ENCODE data around the gene GLS2.

The GLS2 gene

DNA sequence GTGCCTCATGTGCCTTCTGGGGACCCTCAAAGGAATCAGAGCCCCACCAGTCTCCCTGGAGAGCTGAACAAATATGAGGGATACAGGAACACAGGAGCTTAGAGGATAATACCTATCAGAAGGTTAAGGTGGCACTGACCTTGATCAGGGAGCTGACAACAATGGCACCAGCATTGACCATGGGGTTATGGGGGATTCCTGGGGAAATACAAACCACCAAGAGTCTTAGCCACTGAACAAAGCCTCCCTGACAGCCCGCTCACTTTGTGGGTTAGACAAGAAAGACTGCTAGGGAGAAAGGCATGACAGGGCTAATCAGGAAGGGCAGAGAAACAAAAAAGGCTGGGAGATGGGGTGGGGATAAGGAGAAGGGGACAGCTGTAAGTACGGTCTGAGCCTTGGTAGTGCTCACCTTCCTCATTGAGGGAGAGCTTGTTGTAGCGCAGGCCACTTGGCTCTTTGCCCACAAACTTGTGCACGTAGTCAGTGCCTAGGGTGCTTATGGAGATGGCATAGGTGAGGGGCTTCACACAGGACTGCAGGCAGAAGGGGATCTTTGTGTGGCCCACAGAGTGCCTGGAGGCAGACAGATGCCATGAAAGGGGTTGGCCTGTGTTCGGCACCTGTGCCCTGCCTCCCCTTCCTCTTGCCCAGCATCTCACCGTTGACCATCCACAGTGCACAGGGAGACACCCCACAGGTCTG, 10.3 kb downstream of the GLS2 start:
- Mint-ChIP-seq H3K4me3 (no peak overlapping the region), H3K27me3 (no peaks in the 10 kb centered on the region)
- DNase-seq = no peak

DNA sequence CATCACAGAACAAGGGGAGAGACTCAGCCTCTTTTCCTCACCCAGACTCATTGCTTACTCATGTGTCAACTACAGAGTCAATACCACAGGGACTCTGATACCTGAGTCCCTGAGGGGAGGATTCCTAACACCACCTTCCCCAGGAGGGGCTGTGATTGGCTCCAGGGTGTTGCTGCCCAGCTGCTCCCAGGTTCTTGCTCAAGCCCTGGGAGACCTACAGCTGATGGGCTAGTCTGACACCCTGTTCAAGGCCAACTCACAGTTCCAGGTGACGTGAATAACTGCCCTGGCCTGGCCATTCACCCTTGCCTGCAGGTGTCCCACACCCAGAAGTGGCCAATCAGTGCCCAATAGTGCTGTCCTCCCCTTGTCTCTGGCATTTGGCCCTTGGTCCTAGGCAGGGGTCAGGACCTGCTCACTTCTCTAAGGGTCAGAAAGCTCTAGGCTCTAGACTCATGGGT, 11.0 kb downstream of the GLS2 start:
- H3K4me1 Mint-ChIP-seq (ENCODE audit: low read depth in 2 of 2) = peaks cover 0 to 4% of the 10 kb centered on the region in 2 donors
- no peaks in the 10 kb centered on the region for H3K9me3 Mint-ChIP-seq
- no peak for ATAC-seq (replicated peaks)

More for the DNA sequence above, 10.3 kb downstream of the GLS2 start:
- no peaks in the 10 kb centered on the region for H3K9me3 Mint-ChIP-seq
- peak overlapping the region in 1 of 2 donors; percentile 29 for H3K27ac Mint-ChIP-seq
- peaks cover 0 to 4% of the 10 kb centered on the region in 2 donors for H3K4me1 Mint-ChIP-seq (ENCODE audit: low read depth in 2 of 2)
- no peak for ATAC-seq (replicated peaks)
- H3K36me3 Mint-ChIP-seq (ENCODE audit: insufficient read depth) = no peaks in the 10 kb centered on the region

DNA sequence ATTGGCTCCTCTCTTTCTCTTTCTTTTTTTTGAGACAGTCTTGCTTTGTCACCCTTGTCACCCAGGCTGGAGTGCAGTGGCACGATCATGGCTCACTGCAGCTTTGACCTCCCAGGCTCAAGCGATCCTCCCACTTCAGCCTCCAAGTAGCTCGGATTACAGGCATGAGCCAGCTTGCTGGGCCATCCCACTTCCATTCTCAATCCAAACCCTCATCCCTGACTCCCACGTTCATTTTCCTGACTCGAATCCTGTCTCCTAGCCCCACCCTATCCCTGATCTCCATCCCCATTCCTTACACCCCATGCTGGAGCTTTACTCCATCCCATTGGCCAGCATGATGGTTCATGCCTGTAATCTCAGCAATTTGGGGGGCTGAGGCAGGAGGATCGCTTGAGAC, 11.8 kb downstream of the GLS2 start:
- peaks cover 0 to 6% of the 10 kb centered on the region in 2 donors for H3K4me1 Mint-ChIP-seq (ENCODE audit: low read depth in 2 of 2)
- no peak for DNase-seq
- peak overlapping the region in 1 of 2 donors; percentile 55 for H3K27ac Mint-ChIP-seq
- no peak for ATAC-seq (replicated peaks)
- no peaks in the 10 kb centered on the region for H3K9me3 Mint-ChIP-seq
- no peaks in the 10 kb centered on the region for H3K36me3 Mint-ChIP-seq (ENCODE audit: insufficient read depth)
- no peaks in the 10 kb centered on the region for H3K27me3 Mint-ChIP-seq
- no peak overlapping the region for H3K4me3 Mint-ChIP-seq

More for the DNA sequence above, 11.0 kb downstream of the GLS2 start:
- H3K27me3 Mint-ChIP-seq = no peaks in the 10 kb centered on the region
- no peaks in the 10 kb centered on the region for H3K36me3 Mint-ChIP-seq (ENCODE audit: insufficient read depth)
- H3K4me3 Mint-ChIP-seq = no peak overlapping the region
- no peak for DNase-seq
- peak overlapping the region in 1 of 2 donors; percentile 29 for H3K27ac Mint-ChIP-seq

DNA sequence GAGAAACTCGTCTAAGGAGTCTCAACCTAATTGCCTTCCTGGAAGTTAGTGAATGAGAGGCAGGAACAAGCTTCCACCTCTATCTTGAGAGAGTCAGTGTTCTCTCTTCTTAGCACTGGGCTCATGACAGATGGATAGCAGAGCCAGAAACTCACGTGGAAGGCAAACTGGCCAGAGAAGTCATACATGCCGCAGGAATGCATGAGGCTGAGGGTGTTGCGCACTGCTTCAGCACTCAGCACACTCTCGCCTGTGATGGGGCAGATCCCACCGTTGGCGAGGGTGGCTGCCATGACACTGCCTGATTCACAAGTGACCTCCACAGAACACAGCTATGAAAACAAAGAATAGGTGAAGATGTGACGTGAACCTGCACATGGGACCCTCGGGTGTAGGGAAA, 13.6 kb downstream of the GLS2 start:
- DNase-seq = no peak

DNA sequence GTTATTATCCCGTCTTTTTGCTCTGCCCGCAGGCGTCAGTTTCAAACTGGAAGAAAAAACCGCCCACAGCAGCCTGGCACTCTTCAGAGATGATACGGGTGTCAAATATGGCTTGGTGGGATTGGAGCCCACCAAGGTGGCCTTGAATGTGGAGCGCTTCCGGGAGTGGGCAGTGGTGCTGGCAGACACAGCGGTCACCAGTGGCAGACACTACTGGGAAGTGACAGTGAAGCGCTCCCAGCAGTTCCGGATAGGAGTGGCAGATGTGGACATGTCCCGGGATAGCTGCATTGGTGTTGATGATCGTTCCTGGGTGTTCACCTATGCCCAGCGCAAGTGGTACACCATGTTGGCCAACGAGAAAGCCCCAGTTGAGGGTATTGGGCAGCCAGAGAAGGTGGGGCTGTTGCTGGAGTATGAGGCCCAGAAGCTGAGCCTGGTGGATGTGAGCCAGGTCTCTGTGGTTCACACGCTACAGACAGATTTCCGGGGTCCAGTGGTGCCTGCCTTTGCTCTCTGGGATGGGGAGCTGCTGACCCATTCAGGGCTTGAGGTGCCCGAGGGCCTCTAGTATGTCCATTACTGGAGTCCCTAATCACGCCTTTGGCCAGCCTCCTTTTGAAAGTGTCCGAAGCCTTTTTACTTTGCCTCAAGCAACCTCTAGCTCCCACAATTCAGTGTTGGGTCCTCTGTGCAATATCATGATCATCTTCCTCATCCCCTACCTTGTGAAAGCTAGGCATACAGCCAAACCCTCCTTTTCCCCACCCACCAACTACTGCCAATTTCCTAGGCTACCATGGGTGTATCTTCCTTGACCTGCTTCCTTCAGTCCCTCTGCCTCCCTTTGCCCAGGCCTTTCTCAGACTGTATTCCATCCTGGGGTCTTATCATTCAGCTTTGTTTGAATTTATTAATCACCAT, 18.7 kb downstream of the GLS2 start:
- DNase-seq = no peak
- peaks cover 18 to 21% of the 10 kb centered on the region in 2 donors for H3K4me1 Mint-ChIP-seq (ENCODE audit: low read depth in 2 of 2)
- no peak for ATAC-seq (replicated peaks)
- H3K4me3 Mint-ChIP-seq = peak overlapping the region; percentile 94 to 95
- H3K36me3 Mint-ChIP-seq (ENCODE audit: insufficient read depth) = peaks cover 13% of the 10 kb centered on the region
- H3K9me3 Mint-ChIP-seq = no peaks in the 10 kb centered on the region
- peak overlapping the region; percentile 97 to 99 for H3K27ac Mint-ChIP-seq
- no peaks in the 10 kb centered on the region for H3K27me3 Mint-ChIP-seq

More for the DNA sequence above, 13.6 kb downstream of the GLS2 start:
- no peak overlapping the region for H3K27ac Mint-ChIP-seq
- no peaks in the 10 kb centered on the region for H3K9me3 Mint-ChIP-seq
- peaks cover 7 to 12% of the 10 kb centered on the region in 2 donors for H3K4me1 Mint-ChIP-seq (ENCODE audit: low read depth in 2 of 2)
- no peaks in the 10 kb centered on the region for H3K27me3 Mint-ChIP-seq
- H3K36me3 Mint-ChIP-seq (ENCODE audit: insufficient read depth) = no peaks in the 10 kb centered on the region
- no peak overlapping the region for H3K4me3 Mint-ChIP-seq
- ATAC-seq (replicated peaks) = no peak

DNA sequence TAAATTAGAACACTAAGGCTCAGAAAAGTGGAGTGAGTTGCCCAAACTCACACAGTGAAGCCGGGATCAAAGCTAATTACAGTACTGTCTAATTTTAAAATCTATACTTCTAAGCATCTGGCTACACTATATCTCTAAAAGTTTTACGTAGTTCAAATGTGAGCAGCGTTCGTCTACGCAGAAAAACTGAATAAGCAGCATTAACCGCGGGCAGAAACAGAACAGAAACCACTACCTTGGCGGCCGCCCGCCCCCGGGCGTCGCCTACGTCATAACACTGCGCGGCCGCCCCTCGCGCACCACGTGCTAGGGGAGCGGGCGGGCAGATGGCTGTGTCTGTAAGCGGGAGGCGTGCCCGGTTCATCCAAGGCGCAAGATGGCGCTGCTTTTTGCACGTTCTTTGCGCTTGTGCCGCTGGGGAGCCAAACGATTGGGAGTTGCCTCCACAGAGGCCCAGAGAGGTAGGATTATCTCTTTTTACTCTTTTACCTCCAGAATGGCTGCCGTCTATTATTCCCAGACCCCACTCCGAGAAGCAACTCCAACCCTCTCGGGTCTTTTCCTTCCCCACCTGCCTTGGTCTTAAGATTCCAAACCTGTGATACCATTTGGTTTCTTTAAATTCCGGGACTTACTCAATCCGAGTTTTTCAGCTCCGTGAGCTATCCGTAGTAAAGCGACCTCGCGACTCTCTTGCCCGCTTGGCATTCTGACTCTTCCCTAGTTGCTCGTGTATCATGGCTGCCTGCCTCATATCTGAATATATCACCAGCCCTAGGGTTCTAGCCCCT, 19.6 kb downstream of the GLS2 start, which contains the start of gene SPRYD4:
Gene SPRYD4 (plus strand): TSS at position 363 of the 791 bp plus-strand sequence. CDS start 14 bp downstream, at position 377.
- Mint-ChIP-seq H3K4me3 (peak within 1 kb of the TSS; percentile 94 to 95), H3K27ac (peak within 1 kb of the TSS; percentile 97 to 99), H3K36me3 (ENCODE audit: insufficient read depth) (peaks cover 15% of the 10 kb centered on the region), H3K4me1 (ENCODE audit: low read depth in 2 of 2) (peaks cover 20 to 21% of the 10 kb centered on the region in 2 donors), H3K27me3 (no peaks in the 10 kb centered on the region), H3K9me3 (no peaks in the 10 kb centered on the region)
- peak; percentile 97 for ATAC-seq (replicated peaks)
- DNase-seq = peak; percentile 90 to 93 (median 93)

DNA sequence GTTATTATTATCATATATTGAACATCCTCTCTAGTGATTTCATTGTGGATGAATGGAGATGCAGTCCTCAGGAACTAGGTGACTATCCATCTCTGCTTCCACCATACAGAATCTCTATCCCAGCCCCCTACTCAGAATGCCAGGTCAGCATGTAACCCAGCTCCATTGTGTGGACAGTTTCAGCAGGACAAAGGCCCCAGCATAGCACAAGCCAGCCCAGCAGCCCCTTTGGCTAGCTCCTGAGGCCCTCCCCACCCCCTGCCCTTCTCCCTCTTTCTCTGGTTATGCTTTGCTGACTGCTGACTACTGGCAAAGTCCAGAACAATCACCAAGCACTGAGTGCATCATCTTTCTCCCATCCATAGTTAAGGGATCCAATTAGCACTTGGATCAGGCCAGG, 25.4 kb downstream of the GLS2 start:
- DNase-seq = no peak
- Mint-ChIP-seq H3K4me3 (no peak overlapping the region), H3K9me3 (no peaks in the 10 kb centered on the region), H3K27ac (no peak overlapping the region), H3K4me1 (ENCODE audit: low read depth in 2 of 2) (peaks cover 4 to 5% of the 10 kb centered on the region in 2 donors), H3K27me3 (no peaks in the 10 kb centered on the region), H3K36me3 (ENCODE audit: insufficient read depth) (peaks cover 6% of the 10 kb centered on the region)
- no peak for ATAC-seq (replicated peaks)

DNA sequence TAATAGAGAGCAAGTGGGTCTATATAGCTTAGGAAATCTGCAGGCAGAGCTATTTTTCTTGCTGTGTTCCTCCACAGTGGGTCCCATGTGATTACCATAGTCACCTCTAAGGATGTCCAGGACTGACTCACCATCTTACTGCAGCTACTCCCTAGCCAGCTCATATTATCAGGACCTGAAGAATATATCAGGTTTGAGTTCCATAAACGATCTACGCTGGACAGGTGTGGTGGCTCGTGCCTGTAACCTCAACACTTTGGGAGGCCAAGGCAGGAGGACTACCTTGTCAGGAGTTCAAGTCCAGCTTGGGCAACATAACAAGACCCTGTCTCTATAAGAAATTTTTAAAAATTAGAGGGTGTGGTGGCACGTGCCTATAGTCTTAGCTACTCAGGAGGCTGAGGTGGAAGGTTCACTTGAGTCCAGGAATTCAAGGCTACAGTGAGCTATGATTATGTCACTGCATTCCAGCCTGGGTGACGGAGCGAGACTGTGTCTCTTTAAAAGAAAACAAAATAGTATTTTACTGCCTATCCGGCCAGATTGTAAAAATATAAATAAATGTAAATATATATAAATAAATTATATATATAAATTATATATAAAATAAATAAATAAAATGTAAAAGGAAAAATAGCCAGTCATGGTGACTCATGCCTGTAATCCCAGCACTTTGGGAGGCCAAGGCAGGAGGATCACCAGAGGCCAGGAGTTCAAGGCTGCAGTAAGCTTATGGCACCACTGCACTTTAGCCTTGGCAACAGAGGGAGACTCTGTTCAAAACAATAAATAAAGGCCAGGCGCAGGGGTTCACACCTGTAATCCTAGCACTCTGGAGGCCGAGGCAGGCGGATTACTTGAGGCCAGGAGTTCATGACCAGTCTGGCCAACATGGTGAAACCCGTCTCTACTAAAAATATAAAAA, 26.5 kb downstream of the GLS2 start:
- Mint-ChIP-seq H3K9me3 (no peaks in the 10 kb centered on the region), H3K36me3 (ENCODE audit: insufficient read depth) (peaks cover 3% of the 10 kb centered on the region), H3K27me3 (no peaks in the 10 kb centered on the region), H3K4me1 (ENCODE audit: low read depth in 2 of 2) (peaks cover 2 to 4% of the 10 kb centered on the region in 2 donors), H3K4me3 (no peak overlapping the region), H3K27ac (no peak overlapping the region)
- DNase-seq (no peak), ATAC-seq (replicated peaks) (no peak)

DNA sequence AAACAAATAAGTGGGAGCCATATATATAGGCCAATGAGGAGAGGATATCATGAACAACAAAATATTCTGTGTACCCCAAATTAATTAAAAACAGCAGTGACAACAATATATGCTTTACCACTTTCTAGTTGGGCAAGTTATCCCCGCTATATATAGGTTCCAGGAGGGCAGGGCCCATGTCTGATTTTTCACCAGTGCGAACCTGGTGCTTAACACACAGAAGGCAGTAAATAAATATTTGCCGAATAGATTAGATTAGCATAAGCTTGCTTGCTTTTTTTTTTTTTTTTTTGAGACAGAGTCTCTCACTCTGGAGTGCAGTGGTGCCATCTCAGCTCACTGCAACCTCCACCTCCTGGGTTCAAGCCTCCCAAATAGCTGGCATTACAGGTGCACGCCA, 30.1 kb downstream of the GLS2 start:
- no peak for DNase-seq
- Mint-ChIP-seq H3K36me3 (ENCODE audit: insufficient read depth) (peaks cover 3% of the 10 kb centered on the region), H3K27me3 (no peaks in the 10 kb centered on the region), H3K4me1 (ENCODE audit: low read depth in 2 of 2) (no peaks in the 10 kb centered on the region), H3K27ac (no peak overlapping the region), H3K4me3 (no peak overlapping the region), H3K9me3 (no peaks in the 10 kb centered on the region)
- no peak for ATAC-seq (replicated peaks)

DNA sequence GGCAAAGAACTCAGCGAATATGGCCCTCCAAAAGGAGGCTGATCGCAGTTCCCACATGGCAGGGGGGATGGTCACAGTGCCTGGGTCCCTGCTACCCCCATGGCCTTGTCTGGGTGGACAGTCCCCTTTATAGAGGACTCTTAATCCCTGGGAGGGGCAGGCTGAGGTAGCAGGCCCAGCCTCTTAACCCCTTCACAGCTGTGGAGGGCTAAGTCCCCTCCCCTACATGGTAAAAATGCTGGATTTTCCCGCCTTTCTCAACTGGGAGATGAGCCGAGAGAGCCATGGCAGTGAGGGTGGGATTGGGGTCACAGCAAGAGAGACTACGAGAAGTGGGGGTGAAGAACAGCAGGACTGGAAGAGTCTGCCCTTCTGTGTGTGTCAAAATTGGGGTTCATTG, 33.4 kb downstream of the GLS2 start, which contains the start of gene MIP:
Gene MIP (minus strand): TSS at position 101 of the 400 bp plus-strand sequence. CDS start 44 bp downstream, at position 57.
- Mint-ChIP-seq H3K36me3 (ENCODE audit: insufficient read depth) (peaks cover 3% of the 10 kb centered on the region), H3K27ac (no peak within 1 kb of the TSS), H3K4me3 (no peak within 1 kb of the TSS), H3K9me3 (no peaks in the 10 kb centered on the region), H3K4me1 (ENCODE audit: low read depth in 2 of 2) (peaks cover 3% of the 10 kb centered on the region in 2 donors), H3K27me3 (no peaks in the 10 kb centered on the region)
- DNase-seq = no peak
- no peak for ATAC-seq (replicated peaks)

DNA sequence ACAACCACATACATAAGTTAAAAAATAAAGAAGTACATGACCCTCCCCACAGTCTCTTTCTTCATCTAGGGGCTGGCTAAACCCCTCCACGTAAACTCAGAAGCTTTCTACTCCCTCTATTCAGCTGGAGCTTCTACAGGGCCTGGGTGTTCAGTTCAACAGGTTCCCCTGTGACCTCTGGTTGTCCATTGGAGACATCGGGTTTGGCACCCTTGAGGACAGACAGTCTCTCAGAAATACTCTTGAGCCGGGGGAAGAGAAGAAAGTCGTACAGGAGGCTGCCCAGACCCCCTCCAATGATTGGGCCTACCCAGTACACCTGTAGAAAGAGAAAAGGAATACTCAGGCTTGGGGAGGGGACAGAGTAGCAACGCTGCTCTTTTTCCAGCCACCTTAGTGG, 36.8 kb downstream of the GLS2 start:
- no peak overlapping the region for H3K27ac Mint-ChIP-seq
- no peak overlapping the region for H3K4me3 Mint-ChIP-seq

DNA sequence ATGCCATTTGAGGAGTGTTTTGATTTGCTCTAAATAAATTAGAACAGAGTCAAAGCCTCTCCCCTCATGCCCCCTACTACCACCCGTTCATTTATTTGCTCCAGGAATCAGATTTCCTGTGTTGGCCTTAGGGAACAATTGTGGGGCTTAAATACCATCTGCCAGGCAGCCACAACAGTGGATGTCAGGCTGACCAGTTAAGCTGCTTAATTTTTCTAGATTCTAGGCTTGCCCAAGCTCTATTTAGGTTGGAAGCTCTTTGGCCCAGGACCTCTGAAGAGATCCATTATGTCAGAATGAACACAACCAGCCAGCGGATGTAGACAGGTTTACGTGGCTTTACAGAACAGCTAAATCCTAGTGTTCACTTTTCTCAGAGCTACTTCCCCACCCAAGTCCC, 37.7 kb downstream of the GLS2 start:
- DNase-seq = no peak
- ATAC-seq (replicated peaks) = no peak
- peaks cover 3% of the 10 kb centered on the region for H3K36me3 Mint-ChIP-seq (ENCODE audit: insufficient read depth)
- H3K4me3 Mint-ChIP-seq = peak overlapping the region in 1 of 2 donors; percentile 89
- H3K4me1 Mint-ChIP-seq (ENCODE audit: low read depth in 2 of 2) = peaks cover 7% of the 10 kb centered on the region in 2 donors
- peak overlapping the region in 1 of 2 donors; percentile 81 for H3K27ac Mint-ChIP-seq
- H3K9me3 Mint-ChIP-seq = no peaks in the 10 kb centered on the region
- no peaks in the 10 kb centered on the region for H3K27me3 Mint-ChIP-seq

More for the DNA sequence above, 36.8 kb downstream of the GLS2 start:
- ATAC-seq (replicated peaks) (no peak), DNase-seq (no peak)
- H3K9me3 Mint-ChIP-seq = no peaks in the 10 kb centered on the region
- peaks cover 7% of the 10 kb centered on the region in 2 donors for H3K4me1 Mint-ChIP-seq (ENCODE audit: low read depth in 2 of 2)
- no peaks in the 10 kb centered on the region for H3K27me3 Mint-ChIP-seq
- peaks cover 3% of the 10 kb centered on the region for H3K36me3 Mint-ChIP-seq (ENCODE audit: insufficient read depth)
